Neural cell (in vitro differentiated cells): Measurements from ENCODE around the gene MAST1.

Experiments
- EZH2 ChIP-seq: fragments of 200-600, 300-800 bp; shearing (Covaris generic), sonication (generic); IDR thresholded peaks from 2 replicates; pipeline ENCODE4 v1.6.1; 2014; ENCODE audit warnings: antibody characterized with exemption, low read length, borderline replicate concordance, mild to moderate bottlenecking; ENCODE audit not compliant: insufficient read depth, poor library complexity, severe bottlenecking
- TF ChIP-seq, protein P1 (sequence below): fragments of 450-650 bp; IDR thresholded peaks from 2 replicates; pipeline ENCODE4 v1.5.1; 2014; ENCODE audit warnings: antibody characterized with exemption, mild to moderate bottlenecking, moderate library complexity; ENCODE audit not compliant: poor library complexity, severe bottlenecking
- TF ChIP-seq, protein P2 (sequence below): IDR thresholded peaks from 2 replicates; pipeline ENCODE4 v1.6.1; 2012; ENCODE audit warnings: borderline replicate concordance

DNA sequence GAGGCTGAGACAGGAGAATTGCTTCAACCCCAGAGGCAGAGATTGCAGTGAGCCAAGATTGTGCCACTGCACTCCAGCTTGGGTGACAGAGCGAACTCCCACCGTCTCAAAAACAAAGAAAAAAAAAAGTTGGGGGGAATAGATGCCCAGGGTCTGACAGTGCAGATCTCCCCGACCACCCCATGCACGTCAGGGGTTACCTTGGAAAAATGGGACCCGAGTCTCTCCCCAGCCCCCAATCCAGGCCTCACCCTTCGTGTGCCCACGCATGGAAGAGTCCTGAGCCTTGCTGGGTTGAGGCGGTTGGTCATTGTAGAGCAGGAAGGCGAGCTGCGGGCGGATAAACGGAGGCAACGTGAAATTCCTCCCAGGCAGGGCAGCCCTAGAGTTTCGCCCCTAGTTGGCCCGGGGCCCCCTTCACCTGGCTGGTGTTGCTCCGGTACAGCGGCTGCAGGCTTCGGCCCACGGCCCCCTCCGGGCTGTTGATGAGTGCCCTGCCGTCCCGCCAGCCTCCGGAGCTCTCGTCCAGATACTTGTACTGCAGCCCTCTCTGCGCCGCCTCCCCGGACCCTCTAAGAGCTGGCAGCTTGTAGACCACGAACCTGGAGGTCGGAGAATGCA is 42.3 kb downstream of the MAST1 start:
- TF ChIP-seq, protein P1, sequence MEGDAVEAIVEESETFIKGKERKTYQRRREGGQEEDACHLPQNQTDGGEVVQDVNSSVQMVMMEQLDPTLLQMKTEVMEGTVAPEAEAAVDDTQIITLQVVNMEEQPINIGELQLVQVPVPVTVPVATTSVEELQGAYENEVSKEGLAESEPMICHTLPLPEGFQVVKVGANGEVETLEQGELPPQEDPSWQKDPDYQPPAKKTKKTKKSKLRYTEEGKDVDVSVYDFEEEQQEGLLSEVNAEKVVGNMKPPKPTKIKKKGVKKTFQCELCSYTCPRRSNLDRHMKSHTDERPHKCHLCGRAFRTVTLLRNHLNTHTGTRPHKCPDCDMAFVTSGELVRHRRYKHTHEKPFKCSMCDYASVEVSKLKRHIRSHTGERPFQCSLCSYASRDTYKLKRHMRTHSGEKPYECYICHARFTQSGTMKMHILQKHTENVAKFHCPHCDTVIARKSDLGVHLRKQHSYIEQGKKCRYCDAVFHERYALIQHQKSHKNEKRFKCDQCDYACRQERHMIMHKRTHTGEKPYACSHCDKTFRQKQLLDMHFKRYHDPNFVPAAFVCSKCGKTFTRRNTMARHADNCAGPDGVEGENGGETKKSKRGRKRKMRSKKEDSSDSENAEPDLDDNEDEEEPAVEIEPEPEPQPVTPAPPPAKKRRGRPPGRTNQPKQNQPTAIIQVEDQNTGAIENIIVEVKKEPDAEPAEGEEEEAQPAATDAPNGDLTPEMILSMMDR: no peak
- TF ChIP-seq, protein P2, sequence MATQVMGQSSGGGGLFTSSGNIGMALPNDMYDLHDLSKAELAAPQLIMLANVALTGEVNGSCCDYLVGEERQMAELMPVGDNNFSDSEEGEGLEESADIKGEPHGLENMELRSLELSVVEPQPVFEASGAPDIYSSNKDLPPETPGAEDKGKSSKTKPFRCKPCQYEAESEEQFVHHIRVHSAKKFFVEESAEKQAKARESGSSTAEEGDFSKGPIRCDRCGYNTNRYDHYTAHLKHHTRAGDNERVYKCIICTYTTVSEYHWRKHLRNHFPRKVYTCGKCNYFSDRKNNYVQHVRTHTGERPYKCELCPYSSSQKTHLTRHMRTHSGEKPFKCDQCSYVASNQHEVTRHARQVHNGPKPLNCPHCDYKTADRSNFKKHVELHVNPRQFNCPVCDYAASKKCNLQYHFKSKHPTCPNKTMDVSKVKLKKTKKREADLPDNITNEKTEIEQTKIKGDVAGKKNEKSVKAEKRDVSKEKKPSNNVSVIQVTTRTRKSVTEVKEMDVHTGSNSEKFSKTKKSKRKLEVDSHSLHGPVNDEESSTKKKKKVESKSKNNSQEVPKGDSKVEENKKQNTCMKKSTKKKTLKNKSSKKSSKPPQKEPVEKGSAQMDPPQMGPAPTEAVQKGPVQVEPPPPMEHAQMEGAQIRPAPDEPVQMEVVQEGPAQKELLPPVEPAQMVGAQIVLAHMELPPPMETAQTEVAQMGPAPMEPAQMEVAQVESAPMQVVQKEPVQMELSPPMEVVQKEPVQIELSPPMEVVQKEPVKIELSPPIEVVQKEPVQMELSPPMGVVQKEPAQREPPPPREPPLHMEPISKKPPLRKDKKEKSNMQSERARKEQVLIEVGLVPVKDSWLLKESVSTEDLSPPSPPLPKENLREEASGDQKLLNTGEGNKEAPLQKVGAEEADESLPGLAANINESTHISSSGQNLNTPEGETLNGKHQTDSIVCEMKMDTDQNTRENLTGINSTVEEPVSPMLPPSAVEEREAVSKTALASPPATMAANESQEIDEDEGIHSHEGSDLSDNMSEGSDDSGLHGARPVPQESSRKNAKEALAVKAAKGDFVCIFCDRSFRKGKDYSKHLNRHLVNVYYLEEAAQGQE: no peak
- TF ChIP-seq EZH2: no peak
